Measurements from ENCODE around the gene DIS3L. TPM values are rescaled to one million over a fixed set of nuclear protein-coding genes. Genes with fewer than 3 reads are reported as not detected.

The DIS3L gene
- total RNA-seq, 2 donors from 2014 or later = 23.6 to 54.7 TPM

DNA sequence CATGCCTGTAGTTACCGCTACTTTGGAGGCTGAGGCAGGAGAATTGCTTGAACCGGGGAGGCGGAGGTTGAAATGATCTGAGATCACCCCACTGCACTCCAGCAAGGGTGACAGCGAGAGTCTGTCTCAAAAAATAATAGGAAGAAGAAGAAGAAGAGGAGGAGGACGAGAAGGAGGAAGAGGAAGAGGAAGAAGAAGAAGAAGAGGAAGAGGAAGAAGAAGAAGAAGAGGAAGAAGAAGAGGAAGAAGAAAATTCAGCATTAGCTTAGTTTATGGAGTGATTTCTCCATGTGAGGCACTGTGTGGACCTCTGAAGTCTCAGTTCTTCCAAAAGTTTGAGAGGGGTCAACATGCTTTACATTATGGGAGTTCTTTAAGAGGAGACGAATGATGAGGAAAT is 22.4 kb upstream of the DIS3L start:
- no peaks in the 10 kb centered on the region for H3K9me3 ChIP-seq
- H3K4me3 ChIP-seq = no peak overlapping the region
- no peak for DNase-seq (ENCODE audit: low spot score)
- TF ChIP-seq, protein P1, sequence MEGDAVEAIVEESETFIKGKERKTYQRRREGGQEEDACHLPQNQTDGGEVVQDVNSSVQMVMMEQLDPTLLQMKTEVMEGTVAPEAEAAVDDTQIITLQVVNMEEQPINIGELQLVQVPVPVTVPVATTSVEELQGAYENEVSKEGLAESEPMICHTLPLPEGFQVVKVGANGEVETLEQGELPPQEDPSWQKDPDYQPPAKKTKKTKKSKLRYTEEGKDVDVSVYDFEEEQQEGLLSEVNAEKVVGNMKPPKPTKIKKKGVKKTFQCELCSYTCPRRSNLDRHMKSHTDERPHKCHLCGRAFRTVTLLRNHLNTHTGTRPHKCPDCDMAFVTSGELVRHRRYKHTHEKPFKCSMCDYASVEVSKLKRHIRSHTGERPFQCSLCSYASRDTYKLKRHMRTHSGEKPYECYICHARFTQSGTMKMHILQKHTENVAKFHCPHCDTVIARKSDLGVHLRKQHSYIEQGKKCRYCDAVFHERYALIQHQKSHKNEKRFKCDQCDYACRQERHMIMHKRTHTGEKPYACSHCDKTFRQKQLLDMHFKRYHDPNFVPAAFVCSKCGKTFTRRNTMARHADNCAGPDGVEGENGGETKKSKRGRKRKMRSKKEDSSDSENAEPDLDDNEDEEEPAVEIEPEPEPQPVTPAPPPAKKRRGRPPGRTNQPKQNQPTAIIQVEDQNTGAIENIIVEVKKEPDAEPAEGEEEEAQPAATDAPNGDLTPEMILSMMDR (IDR thresholded peaks at IDR 0.05) = no peak
- no peak overlapping the region for H3K27ac ChIP-seq
- H3K27me3 ChIP-seq = no peaks in the 10 kb centered on the region
- H3K4me1 ChIP-seq = no peaks in the 10 kb centered on the region
- H3K36me3 ChIP-seq = no peaks in the 10 kb centered on the region

- no peak for DNase-seq (ENCODE audit: low spot score)
- Histone ChIP-seq H3K36me3 (no peaks in the 10 kb centered on the region), H3K27me3 (no peaks in the 10 kb centered on the region), H3K4me1 (no peaks in the 10 kb centered on the region), H3K9me3 (no peaks in the 10 kb centered on the region), H3K27ac (no peak overlapping the region), H3K4me3 (no peak overlapping the region)
- TF ChIP-seq, protein P1 (IDR thresholded peaks at IDR 0.05) = no peak
Observed at GRCh38 chr15:66275352-66275751, 18.0 kb upstream of the DIS3L start.

DNA sequence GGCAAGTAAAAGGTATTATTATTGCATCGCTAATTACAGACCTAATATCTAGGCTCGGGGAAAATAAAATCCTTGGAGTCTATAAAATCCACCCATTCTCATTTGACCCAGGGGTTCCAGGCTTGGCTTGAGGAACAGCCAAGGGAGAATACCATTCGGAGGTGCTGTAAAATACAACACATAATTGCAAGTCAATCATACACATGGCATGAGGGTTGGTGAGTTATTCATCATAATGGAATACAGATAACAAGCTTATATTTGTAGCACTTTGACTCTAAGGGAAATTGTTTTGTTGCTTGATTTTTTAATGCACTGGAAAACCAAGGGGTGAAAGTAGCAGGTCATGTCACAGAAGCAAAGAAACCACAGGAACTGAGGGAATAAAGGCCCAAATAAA is 16.8 kb upstream of the DIS3L start:
- no peak for DNase-seq (ENCODE audit: low spot score)
- Histone ChIP-seq H3K36me3 (no peaks in the 10 kb centered on the region), H3K4me3 (no peak overlapping the region), H3K27me3 (no peaks in the 10 kb centered on the region), H3K4me1 (no peaks in the 10 kb centered on the region), H3K27ac (no peak overlapping the region), H3K9me3 (no peaks in the 10 kb centered on the region)
- TF ChIP-seq, protein P1 (IDR thresholded peaks at IDR 0.05) = no peak

DNA sequence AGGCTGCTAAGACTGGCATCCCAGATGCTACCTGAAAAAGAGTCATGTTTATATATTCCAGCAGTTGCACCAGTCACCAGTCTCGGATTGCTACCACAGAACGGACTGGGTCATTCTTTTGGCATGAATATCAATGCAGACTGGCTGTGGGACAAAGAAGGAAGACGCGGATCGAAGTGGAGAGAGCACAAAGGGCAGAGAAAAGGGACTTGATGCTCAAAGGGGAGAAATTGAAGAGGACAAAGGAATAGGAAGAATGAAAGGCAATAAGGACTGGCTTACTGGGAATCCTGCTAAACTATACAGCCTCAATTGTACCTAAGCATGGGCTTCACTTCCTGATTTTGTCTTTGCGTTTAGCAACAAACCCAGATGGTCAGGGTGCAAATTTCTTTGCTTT is 15.3 kb upstream of the DIS3L start:
- Histone ChIP-seq H3K27me3 (no peaks in the 10 kb centered on the region), H3K27ac (no peak overlapping the region), H3K4me1 (no peaks in the 10 kb centered on the region), H3K4me3 (no peak overlapping the region), H3K36me3 (no peaks in the 10 kb centered on the region), H3K9me3 (no peaks in the 10 kb centered on the region)
- TF ChIP-seq, protein P1 (IDR thresholded peaks at IDR 0.05) = no peak
- no peak for DNase-seq (ENCODE audit: low spot score)

- TF ChIP-seq, protein P1 (IDR thresholded peaks at IDR 0.05) = no peak
- H3K9me3 ChIP-seq = no peaks in the 10 kb centered on the region
- H3K4me1 ChIP-seq = no peaks in the 10 kb centered on the region
- H3K4me3 ChIP-seq = no peak overlapping the region
- DNase-seq (ENCODE audit: low spot score) = no peak
- no peak overlapping the region for H3K27ac ChIP-seq
- H3K36me3 ChIP-seq = no peaks in the 10 kb centered on the region
- no peaks in the 10 kb centered on the region for H3K27me3 ChIP-seq
Observed at GRCh38 chr15:66278671-66279070, 14.7 kb upstream of the DIS3L start.

- TF ChIP-seq, protein P1 (IDR thresholded peaks at IDR 0.05) = no peak
- no peak for DNase-seq (ENCODE audit: low spot score)
- H3K4me3 ChIP-seq = no peak overlapping the region
Observed at GRCh38 chr15:66284271-66284670, 9.1 kb upstream of the DIS3L start.

More at GRCh38 chr15:66284271-66284670, 9.1 kb upstream of the DIS3L start:
- Histone ChIP-seq H3K36me3 (no peaks in the 10 kb centered on the region), H3K27ac (no peak overlapping the region), H3K9me3 (no peaks in the 10 kb centered on the region), H3K4me1 (no peaks in the 10 kb centered on the region), H3K27me3 (no peaks in the 10 kb centered on the region)
